SK-N-SH (cell line): ENCODE data around the gene ARF1. TPM values are rescaled to one million over a fixed set of nuclear protein-coding genes. Genes with fewer than 3 reads are reported as not detected.
A peak's percentile ranks its signal among the peaks of the same experiment; 100 is the strongest.

Experiments used
- CTCF ChIA-PET: fragments of 300-600, 350-600 bp; formaldehyde crosslinking; extraction: SDS; loops from one replicate; lab custom pipeline; 2021; lab: Yijun Ruan, JAX
- POLR2A ChIA-PET: fragments of 350-600 bp; sonication (Branson Sonifier 250); formaldehyde crosslinking; extraction: SDS; loops from one replicate; lab custom pipeline; 2020; ENCODE audit warnings: antibody characterized with exemption, inconsistent platforms; lab: Yijun Ruan, JAX
- DNase-seq: peaks from one replicate; pipeline ENCODE4 v3.0.0; 2012
- H2AFZ ChIP-seq: fragments of 200-600 bp; sonication (generic); 2 replicates; pipeline ENCODE4 v1.8.1; 2016; ENCODE audit warnings: antibody characterized with exemption, mild to moderate bottlenecking, low read depth
- H3F3A ChIP-seq: fragments of 200-600 bp; sonication (generic); replicated peaks from 2 replicates; pipeline ENCODE3; 2016; ENCODE audit warnings: antibody characterized with exemption, mild to moderate bottlenecking; ENCODE audit not compliant: insufficient read depth
- H3K27ac ChIP-seq, 2 experiments: fragments of 200-500 bp in 1 of 2; fragments of 200-600 bp in 1 of 2; sonication (Bioruptor generic) in 1 of 2; sonication (generic), shearing (Covaris generic) in 1 of 2; 2 replicates each; pipeline versions ENCODE4 v1.5.1 to v1.6.1; 2014 to 2016; ENCODE audit warnings: low read depth in 2 of 2, inconsistent platforms in 1 of 2, low read length in 1 of 2, mild to moderate bottlenecking in 1 of 2, mixed read lengths in 1 of 2
- H3K27me3 ChIP-seq: fragments of 200-600 bp; sonication (generic), shearing (Covaris generic); 2 replicates; pipeline ENCODE4 v1.6.1; 2016; ENCODE audit warnings: mixed run types; ENCODE audit not compliant: insufficient read depth
- H3K36me3 ChIP-seq, 2 experiments: fragments of 200-500 bp in 1 of 2; fragments of 200-600 bp in 1 of 2; sonication (Bioruptor generic) in 1 of 2; sonication (generic) in 1 of 2; replicated peaks in 1 of 2; 2 replicates each; pipeline versions ENCODE3 to v1.5.1; 2014 to 2016; ENCODE audit warnings: low read length in 1 of 2, mild to moderate bottlenecking in 1 of 2; ENCODE audit not compliant: insufficient read depth in 2 of 2, control insufficient read depth in 1 of 2
- H3K4me1 ChIP-seq, 2 experiments: fragments of 200-500 bp in 1 of 2; fragments of 200-600 bp in 1 of 2; sonication (Bioruptor generic) in 1 of 2; sonication (generic), shearing (Covaris generic) in 1 of 2; 2 replicates each; pipeline versions ENCODE4 v1.5.1 to v1.6.1; 2014 to 2016; ENCODE audit warnings: low read depth in 1 of 2, low read length in 1 of 2, mixed run types in 1 of 2; ENCODE audit not compliant: insufficient read depth in 2 of 2, control insufficient read depth in 1 of 2
- H3K4me2 ChIP-seq: fragments of 200-600 bp; sonication (generic), shearing (Covaris generic); 2 replicates; pipeline ENCODE4 v1.6.1; 2017; ENCODE audit warnings: mixed run types
- H3K4me3 ChIP-seq, 2 experiments: fragments of 200-500 bp in 1 of 2; fragments of 200-600 bp in 1 of 2; sonication (Bioruptor generic) in 1 of 2; sonication (generic), shearing (Covaris generic) in 1 of 2; 2 replicates each; pipeline versions ENCODE4 v1.5.1 to v1.8.1; 2014 to 2016; ENCODE audit warnings: low read depth in 2 of 2, inconsistent platforms in 1 of 2, low read length in 1 of 2, mild to moderate bottlenecking in 1 of 2, mixed read lengths in 1 of 2, moderate library complexity in 1 of 2
- H3K79me2 ChIP-seq: fragments of 200-600 bp; sonication (generic); 2 replicates; pipeline ENCODE4 v1.8.1; 2017; ENCODE audit warnings: mild to moderate bottlenecking; ENCODE audit not compliant: insufficient read depth
- H3K9ac ChIP-seq: fragments of 200-600 bp; sonication (generic); 2 replicates; pipeline ENCODE4 v1.6.1; 2017; ENCODE audit warnings: mixed run types
- H3K9me2 ChIP-seq: fragments of 200-600 bp; sonication (generic); 2 replicates; pipeline ENCODE4 v1.6.1; 2017; ENCODE audit warnings: mixed run types
- H3K9me3 ChIP-seq: fragments of 200-600 bp; sonication (generic); 2 replicates; pipeline ENCODE4 v1.6.1; 2017; ENCODE audit warnings: mixed run types, mild to moderate bottlenecking, moderate library complexity
- H4K20me1 ChIP-seq: fragments of 200-600 bp; sonication (generic); 2 replicates; pipeline ENCODE4 v1.6.1; 2017; ENCODE audit warnings: mild to moderate bottlenecking, mixed run types; ENCODE audit not compliant: insufficient read depth
- EP300 ChIP-seq, 2 experiments: IDR thresholded peaks; 2 replicates each; pipeline versions ENCODE4 v1.4.0 to v1.6.1; 2012; ENCODE audit warnings: borderline replicate concordance in 1 of 2, low read depth in 1 of 2, low read length in 1 of 2
- EZH2phosphoT487 ChIP-seq: fragments of 200-600 bp; sonication (generic); IDR thresholded peaks from 2 replicates; pipeline ENCODE4 v1.6.1; 2017; ENCODE audit warnings: low read depth, mixed run types, mild to moderate bottlenecking, antibody characterized with exemption, moderate library complexity, borderline replicate concordance
- FOXJ3 ChIP-seq: sonication (generic); formaldehyde crosslinking; IDR thresholded peaks from 2 replicates; pipeline ENCODE4 v1.5.1; 2020; ENCODE audit warnings: mild to moderate bottlenecking, missing genetic modification reagents
- GABPA ChIP-seq: IDR thresholded peaks from 2 replicates; pipeline ENCODE4 v1.4.0; 2012; ENCODE audit warnings: low read depth, mild to moderate bottlenecking
- MXI1 ChIP-seq: IDR thresholded peaks from 2 replicates; pipeline ENCODE4 v1.6.1; 2012; ENCODE audit warnings: mild to moderate bottlenecking, low read depth, low read length, improper control_type of control experiment
- NRF1 ChIP-seq: IDR thresholded peaks from 2 replicates; pipeline ENCODE4 v1.6.1; 2012; ENCODE audit warnings: low read depth, mild to moderate bottlenecking, low read length
- SMC3 ChIP-seq: IDR thresholded peaks from 2 replicates; pipeline ENCODE4 v1.6.1; 2012; ENCODE audit warnings: low read depth, low read length, improper control_type of control experiment
- TEAD4 ChIP-seq: IDR thresholded peaks from 2 replicates; pipeline ENCODE4 v1.4.0; 2012; ENCODE audit warnings: mild to moderate bottlenecking, borderline replicate concordance; ENCODE audit not compliant: insufficient read depth
- USF1 ChIP-seq: IDR thresholded peaks from 2 replicates; pipeline ENCODE4 v1.4.0; 2012; ENCODE audit warnings: low read depth, borderline replicate concordance
- USF2 ChIP-seq: fragments of 150-350 bp; IDR thresholded peaks from 2 replicates; pipeline ENCODE4 v1.6.1; 2017; ENCODE audit warnings: antibody characterized with exemption, low read length, low read depth, borderline replicate concordance
- YY1 ChIP-seq: IDR thresholded peaks from 2 replicates; pipeline ENCODE4 v1.4.0; 2012; ENCODE audit warnings: low read depth, mild to moderate bottlenecking
- ZBTB33 ChIP-seq: IDR thresholded peaks from 2 replicates; pipeline ENCODE4 v1.4.0; 2012; ENCODE audit warnings: low read depth, borderline replicate concordance
- whole genome bisulfite sequencing: methylation state at CpG from one replicate; pipeline ENCODE4 v1.1.6; 2017; ENCODE audit warnings: low lambda C conversion rate; 5-methylcytosine and 5-hydroxymethylcytosine counted together
- polyA plus RNA-seq, 3 experiments: library from polyadenylated mRNA; depleted of rRNA; stranded (reverse); fragments of >200 nt; gene quantifications; 2 replicates each; pipeline ENCODE4 v1.2.3, GENCODE V29; 2012
- TF ChIP-seq, protein P1 (sequence below): fragments of 200-600 bp; sonication (generic); IDR thresholded peaks from 2 replicates; pipeline ENCODE4 v1.6.1; 2017; ENCODE audit warnings: antibody characterized with exemption, mild to moderate bottlenecking, moderate library complexity

The ARF1 gene
- polyA plus RNA-seq, 1 of the 3 experiments (the other 2 are of a cell fraction), result 713 TPM

- peaks cover 33 to 54% of the 10 kb centered on the region in 2 experiments for H3K36me3 ChIP-seq
- POLR2A ChIA-PET, result interaction anchor here (0.9 kb wide), 1 partner anchor 20 kb away, joined by 4 read pairs; no protein-coding TSS in a partner anchor
- H3K27ac ChIP-seq, result no peak overlapping the region; a peak in 1 of 4 replicates
- H3K4me3 ChIP-seq, result peak overlapping the region; percentile 83 to 98
- TF ChIP-seq, protein P1, sequence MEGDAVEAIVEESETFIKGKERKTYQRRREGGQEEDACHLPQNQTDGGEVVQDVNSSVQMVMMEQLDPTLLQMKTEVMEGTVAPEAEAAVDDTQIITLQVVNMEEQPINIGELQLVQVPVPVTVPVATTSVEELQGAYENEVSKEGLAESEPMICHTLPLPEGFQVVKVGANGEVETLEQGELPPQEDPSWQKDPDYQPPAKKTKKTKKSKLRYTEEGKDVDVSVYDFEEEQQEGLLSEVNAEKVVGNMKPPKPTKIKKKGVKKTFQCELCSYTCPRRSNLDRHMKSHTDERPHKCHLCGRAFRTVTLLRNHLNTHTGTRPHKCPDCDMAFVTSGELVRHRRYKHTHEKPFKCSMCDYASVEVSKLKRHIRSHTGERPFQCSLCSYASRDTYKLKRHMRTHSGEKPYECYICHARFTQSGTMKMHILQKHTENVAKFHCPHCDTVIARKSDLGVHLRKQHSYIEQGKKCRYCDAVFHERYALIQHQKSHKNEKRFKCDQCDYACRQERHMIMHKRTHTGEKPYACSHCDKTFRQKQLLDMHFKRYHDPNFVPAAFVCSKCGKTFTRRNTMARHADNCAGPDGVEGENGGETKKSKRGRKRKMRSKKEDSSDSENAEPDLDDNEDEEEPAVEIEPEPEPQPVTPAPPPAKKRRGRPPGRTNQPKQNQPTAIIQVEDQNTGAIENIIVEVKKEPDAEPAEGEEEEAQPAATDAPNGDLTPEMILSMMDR, result peak; percentile 24; the same call in 1 of the 2 replicates
- TF ChIP-seq NRF1 (no peak), MXI1 (peak; percentile 10; the same call in 1 of the 2 replicates), USF1 (no peak), FOXJ3 (CRISPR knock-in tag) (no peak), USF2 (no peak), EP300 (IDR thresholded peaks at IDR 0.05; ENCODE audit: borderline replicate concordance in 1 of 2, low read depth in 1 of 2, low read length in 1 of 2) (no peak), YY1 (no peak), GABPA (no peak), TEAD4 (no peak), ZBTB33 (no peak), SMC3 (peak; percentile 29; the same call in 1 of the 2 replicates), EZH2phosphoT487 (no peak)
- no peaks in the 10 kb centered on the region for H3K27me3 ChIP-seq
- H3K9ac ChIP-seq, result peak overlapping the region; percentile 78; the same call in 1 of the 2 replicates
- peaks cover 61% of the 10 kb centered on the region for H3K79me2 ChIP-seq
- peak; percentile 86 for DNase-seq
- H3K9me3 ChIP-seq, result no peaks in the 10 kb centered on the region
- peaks cover 4 to 25% of the 10 kb centered on the region in 2 experiments; a peak in 3 of 4 replicates for H3K4me1 ChIP-seq
- H3K4me2 ChIP-seq, result peak overlapping the region; percentile 77
- no peaks in the 10 kb centered on the region for H3K9me2 ChIP-seq
- CTCF ChIA-PET, result interaction anchor here (1.1 kb wide), 1 partner anchor 103 kb away, joined by 3 read pairs; no protein-coding TSS in a partner anchor
- peaks cover 31% of the 10 kb centered on the region for H3F3A ChIP-seq
- H4K20me1 ChIP-seq, result peaks cover 47% of the 10 kb centered on the region
- H2AFZ ChIP-seq, result no peak overlapping the region
- WGBS, result 11% methylated on average over 7 of the region's 73 CpGs
Observed at GRCh38 chr1:228101994-228102790, 19.7 kb downstream of the ARF1 start.
